Mesenteric fat pad (tissue), 1 donor: Measurements from ENCODE around the gene MBNL1. TPM values are rescaled to one million over a fixed set of nuclear protein-coding genes. Genes with fewer than 3 reads are reported as not detected.
"Not testable (repeated sequence)": the region's sequence is repeated elsewhere in the genome, so short reads cannot be mapped to it uniquely, and the experiment has no call there.

Experiments
- DNase-seq: peaks from one replicate; pipeline ENCODE4 v3.0.0-alpha.2; 2020; ENCODE audit warnings: low spot score
- total RNA-seq: library from RNA; stranded (reverse); fragmentation: NEBNext Ultra II Directional; extraction: Animal tissue kit (Norgen Biotek cat#: 25700); gene quantifications from one replicate; pipeline ENCODE4 v1.2.1, GENCODE V29; 2021
- donor health status: DM: yes; HTN: yes; CAD: no.

Gene MBNL1
- total RNA-seq, 1 donor from 2014 or later, result 284 TPM

DNA sequence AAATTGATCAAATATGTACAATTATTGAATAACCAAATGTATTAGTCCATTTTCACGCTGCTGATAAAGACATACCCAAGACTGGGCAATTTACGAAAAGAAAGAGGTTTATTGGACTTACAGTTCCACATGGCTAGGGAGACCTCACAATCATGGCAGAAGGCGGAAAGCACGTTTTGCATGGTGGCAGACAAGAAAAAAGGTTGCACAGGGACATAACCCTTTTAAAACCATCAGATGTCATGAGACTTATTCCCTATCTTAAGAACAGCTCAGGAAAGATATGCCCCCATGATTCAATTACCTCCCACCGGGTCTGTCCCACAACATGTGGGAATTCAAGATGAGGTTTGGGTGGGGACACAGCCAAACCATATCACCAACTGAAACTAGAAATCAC lies 171.5 kb downstream of the MBNL1 start:
- DNase-seq, result not testable (repeated sequence)

DNA sequence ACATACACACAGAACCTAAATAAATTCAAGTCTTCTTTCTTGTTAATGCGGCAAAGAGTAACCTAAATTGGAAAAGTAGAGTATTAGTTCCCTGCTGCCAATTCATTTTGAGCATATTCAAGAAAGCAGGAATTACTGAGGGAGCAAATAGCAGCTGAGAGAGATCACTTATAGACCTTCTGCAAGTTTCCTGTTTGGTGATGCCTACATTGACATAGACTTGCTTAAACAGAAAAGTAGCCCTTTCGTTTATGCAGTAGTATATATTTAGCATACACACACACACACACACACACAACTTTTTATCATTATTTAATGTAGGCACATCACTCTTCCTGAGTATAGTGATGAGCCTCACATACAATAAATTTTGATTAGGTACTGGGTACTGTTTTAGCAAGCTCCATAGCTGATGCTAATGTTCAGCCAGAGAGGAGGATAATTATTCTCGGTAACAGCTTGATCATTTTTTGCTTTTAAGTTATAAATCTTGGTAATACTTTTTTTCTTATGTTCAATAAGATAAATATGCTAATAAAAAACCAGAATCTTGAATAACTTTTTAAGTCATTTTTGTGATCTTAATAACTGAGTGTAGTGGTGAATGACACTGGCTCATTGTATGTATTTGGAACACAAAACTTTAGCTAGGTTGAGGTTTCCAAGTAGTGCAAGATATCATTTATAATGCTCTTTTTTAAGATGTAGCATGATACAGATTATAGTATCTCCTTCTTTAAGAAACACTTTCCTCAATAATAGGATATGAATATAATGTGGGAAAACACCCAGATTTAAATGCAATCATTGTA lies 174.7 kb downstream of the MBNL1 start:
- DNase-seq, result no peak

DNA sequence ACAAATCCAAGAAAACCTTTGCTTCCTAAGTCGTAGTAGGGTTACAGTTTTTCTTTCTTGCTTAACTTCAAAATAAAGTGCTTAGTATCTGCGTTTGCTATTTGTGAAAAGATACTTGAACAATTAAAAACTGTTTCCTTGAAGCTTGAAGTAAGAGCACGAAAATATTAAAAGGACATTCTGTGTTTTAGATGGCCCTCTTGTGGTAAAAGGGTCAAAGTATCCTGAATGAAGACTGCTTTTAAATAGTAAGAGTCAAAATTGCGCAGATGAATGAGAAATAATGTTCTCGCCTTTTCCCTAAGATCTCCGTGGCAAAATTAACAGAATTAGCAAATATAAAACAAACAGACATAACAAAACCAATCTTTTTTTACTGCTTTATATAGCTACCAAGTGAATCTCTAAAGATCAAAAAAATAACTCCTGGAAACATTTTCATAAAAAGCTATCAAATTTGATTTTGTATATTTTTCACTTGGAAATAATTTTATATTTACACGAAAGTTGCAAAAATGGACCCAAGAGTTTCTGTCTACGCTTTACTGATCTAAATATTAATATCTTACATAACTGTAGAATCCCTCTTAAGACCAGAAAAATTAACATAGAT lies 175.4 kb downstream of the MBNL1 start:
- no peak for DNase-seq

DNA sequence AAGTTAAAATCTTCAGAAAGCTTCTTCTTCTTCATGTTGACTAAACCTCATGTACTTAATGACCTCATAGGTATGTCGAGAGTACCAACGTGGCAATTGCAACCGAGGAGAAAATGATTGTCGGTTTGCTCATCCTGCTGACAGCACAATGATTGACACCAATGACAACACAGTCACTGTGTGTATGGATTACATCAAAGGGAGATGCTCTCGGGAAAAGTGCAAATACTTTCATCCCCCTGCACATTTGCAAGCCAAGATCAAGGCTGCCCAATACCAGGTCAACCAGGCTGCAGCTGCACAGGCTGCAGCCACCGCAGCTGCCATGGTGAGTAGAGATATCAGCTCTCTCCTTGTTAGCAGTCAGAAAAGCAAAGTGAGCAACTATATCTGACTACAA lies 176.5 kb downstream of the MBNL1 start:
- DNase-seq, result no peak

DNA sequence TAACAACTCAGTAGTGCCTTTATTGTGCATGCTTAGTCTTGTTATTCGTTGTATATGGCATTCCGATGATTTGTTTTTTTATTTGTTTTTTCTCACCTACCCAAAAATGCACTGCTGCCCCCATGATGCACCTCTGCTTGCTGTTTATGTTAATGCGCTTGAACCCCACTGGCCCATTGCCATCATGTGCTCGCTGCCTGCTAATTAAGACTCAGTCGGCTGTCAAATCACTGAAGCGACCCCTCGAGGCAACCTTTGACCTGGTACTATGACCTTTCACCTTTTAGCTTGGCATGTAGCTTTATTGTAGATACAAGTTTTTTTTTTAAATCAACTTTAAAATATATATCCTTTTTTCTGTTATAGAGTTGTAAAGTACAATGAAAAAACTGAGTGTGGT lies 177.8 kb downstream of the MBNL1 start:
- no peak for DNase-seq

DNA sequence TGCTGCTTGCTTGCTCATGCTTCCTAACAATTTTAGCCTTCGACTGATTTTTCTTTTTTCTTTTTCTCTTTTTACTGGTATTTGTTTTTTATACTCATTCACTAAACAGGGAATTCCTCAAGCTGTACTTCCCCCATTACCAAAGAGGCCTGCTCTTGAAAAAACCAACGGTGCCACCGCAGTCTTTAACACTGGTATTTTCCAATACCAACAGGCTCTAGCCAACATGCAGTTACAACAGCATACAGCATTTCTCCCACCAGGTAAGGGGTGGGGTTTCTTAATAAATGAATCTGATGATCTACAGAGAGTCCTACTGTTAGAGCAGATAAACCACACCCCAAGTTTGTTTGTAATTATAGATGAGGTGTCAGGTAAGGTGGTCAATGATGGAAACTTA lies 178.8 kb downstream of the MBNL1 start:
- DNase-seq, result no peak

DNA sequence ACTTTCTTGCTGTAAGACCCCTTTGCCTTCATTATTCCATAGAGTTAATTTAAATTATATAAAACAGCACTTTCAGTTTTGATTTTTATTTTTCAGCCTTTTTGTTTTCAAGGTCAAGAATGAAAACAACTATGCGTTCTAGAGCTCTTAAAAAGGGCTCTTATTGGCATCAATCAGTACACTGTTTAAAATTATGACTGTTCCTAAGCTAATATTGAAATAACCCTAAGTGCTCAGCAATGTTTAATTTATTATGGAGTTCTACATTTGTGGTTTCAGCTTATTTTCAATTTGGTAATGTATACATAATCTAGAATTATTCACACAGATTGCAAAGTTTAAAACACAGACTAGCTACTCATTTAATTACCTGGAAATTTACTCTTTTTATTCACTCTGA lies 179.4 kb downstream of the MBNL1 start:
- no peak for DNase-seq

DNA sequence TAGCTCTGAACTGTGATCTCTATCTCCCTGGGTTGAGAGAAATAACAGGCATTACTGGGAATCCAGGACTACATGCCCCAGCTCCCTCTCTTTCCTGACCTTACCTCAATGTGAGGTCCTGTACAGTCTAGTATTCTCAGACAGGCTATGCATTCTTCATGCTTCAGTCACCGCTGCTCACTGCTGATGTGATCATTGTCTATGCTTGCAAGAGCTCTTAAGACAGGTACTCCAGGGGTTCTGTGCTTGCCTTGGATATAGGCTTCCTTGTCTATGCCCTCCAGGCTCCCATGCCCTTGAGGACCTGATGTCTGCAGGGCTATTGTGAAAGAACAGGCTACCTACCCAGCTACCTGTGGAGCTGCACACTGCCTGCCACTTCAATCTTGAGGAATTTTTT lies 183.6 kb downstream of the MBNL1 start:
- DNase-seq, result no peak

DNA sequence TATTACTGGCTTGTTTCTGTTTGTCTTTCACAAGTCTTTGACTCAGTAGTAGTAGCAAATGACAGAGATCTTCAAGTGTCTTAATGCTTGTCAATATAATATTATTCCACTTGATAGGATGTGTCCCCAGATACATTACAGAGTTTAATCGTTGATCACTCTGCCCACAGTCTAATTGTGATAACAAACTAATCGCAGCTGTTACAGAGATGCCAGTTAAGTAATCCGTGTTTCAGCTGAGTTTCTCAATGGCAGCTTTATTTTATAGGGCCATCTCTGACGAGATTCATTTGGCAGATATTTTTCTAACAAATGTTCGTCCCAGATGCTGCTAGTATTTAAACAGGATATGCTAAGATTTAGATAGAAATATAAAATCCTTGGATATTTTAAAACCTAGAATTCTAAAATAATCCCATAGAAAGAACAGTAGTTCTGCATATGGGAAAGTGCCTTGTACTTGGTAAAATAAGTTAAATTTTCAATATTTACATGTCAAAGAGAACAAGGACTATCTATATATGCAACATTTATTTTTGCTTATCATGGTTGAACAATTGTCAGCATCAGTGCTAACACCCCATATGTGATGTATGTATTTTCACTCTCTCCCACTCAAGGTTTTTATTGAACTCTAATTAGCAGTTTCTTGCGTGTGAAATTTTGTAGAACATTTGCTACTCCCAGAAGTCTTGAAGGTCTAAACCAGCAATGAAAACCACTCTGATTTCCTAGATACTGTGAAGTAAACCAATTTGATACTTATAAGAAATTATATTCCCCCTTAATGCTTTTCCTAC lies 185.5 kb downstream of the MBNL1 start:
- DNase-seq, result no peak

DNA sequence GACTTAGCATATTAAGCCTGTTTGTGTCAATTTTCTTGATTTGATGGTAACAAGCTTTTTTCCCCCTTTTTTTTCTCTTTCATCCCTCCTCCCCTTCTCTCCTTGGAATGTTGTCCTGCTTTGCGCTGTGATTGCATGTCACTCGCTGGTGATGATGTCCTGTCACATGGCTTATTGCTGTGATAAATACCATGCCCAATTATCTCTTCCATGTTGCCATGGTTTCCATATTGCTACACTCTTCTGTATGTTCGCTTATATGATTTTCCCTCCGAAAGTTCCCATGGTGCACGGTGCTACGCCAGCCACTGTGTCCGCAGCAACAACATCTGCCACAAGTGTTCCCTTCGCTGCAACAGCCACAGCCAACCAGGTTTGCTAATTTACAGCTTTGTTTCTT lies 187.3 kb downstream of the MBNL1 start:
- no peak for DNase-seq

DNA sequence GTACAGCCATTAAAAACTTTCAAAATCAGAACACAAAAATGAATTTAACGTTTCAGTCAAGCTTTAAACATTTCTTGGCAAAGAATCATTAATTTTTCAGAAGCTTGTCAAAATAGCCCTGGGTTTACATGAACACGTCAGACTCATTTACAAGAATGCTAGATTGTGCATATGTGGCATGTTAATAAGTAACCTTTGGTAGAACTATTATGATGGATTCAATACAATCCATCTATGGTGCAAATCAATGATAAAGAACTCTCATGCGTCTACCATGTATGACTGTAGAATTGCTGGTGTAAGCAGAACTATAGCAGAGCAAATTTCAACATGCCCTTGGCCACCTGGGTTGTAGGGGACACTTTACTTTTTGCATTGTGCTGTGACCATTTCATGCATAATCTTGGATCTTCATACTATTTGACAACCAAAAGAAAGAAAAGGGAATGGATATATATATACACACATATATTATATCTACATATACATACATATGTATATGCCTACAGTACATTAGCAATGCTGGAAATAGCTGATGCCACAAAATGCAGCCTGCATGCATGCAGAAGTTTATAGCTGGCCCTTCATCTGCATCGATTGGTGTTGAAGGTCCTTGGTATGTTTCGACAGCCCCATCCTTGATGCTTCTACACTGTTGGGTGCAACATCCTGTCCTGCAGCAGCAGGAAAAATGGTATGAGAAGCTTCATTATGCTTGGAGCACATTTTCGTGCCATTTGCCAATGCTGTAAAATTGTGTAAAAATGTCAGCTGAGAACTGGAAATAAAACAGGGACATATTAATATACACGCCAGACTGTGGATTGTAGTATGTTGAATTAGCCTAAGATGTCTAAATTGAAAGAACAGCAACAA lies 189.0 kb downstream of the MBNL1 start:
- DNase-seq, result no peak

DNA sequence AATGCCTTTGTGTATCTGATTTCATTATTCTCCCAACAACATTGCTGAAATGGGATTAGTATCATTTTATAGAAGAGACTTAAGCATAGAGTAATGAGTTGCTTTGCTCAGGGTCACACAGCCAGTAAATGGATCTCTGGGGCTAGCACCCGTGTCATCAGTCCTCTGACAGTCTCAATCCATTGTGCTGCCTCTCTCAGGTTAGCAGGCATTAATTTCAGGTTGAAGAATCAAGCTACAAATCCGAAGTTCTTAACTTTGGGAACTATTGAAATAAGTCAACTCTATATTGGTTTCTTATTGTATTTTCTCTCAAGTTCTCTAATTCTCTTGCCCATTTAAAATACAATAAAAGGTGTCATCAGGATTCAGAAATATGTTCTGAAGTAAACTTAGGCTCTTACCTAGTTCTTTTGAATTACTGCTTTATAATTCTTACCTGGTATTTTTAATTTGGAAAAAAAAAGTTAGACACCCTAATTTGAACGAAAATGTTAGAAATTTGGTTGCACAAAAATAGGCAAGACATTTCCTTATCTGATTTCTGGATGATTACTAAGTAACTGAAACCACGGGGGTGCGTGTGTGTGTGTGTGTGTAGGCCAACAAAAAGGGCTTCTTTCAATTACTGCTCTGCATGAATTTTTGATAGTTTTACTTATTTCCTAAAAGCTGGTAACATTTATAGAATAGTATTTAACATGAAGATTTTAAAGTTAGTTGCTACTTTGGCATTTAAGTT lies 189.8 kb downstream of the MBNL1 start:
- DNase-seq, result no peak

DNA sequence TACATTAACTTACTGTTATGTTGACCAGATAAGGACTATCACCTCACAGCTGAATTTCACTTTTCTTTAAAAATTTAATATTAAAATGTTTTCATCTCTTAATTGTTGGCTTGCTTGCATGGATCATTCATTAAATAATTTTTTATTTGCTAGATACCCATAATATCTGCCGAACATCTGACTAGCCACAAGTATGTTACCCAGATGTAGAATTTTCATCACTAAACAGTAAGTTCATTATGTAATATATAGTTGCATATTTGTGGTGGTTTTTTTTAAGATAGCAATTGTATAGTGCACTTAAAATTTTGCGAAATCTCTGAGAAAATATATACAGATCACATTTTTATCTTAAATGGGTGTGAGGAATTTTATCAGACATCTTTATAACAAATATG lies 190.4 kb downstream of the MBNL1 start:
- no peak for DNase-seq

DNA sequence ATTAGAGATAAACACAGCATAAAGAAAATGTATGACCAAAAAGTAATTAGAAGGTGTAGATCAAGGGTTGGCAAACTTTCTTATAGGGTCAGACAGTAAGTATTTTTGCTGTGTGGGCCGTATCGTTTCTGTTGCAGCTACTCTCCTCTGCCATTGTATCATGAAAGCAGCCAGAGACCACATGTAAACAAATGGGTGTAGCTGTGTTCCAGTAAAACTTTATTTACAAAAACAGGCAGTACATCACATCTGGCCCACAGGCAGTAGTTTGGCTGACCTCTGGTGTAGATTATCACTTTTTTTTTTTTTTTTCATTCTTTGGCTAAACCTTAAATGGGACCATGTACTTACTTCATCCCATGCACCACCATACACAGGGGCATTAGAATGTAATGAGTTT lies 190.8 kb downstream of the MBNL1 start:
- no peak for DNase-seq

DNA sequence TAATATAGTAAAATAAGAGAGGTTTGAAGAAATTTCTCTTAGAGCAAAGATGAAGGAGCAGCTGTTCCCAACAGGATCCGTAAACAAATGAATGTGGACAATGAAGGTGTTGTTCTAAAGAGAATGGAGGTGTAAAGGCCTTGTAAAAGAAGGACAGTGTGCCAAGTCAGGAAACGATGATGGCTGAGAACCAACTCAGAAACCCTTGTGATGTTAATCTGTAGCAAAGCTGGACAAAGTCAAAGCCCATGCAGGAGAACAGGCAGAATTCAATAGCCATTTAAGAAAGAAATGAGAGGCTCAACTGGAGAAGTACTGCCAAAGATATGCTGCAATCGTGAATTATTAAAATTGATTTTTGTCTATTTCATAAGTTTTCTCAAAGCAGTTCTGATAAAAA lies 192.2 kb downstream of the MBNL1 start:
- no peak for DNase-seq

DNA sequence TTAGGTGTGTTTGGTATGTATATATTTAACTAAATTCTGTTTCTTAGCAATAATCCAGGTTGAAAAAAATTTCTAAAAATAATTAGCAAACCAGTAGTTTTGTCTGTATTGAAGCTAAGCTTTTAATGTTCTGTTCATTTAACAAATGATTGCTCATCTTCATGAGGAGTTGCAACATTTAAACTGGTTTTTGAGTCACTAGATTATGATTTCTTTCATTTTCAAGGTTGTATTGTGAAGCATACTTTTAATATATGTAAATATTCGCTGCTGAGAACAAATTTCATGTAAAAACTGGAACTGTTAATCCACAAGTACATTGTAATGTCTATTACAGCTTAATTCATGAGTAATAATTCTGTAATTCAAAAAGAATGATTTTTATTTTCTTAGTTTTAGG lies 192.7 kb downstream of the MBNL1 start:
- DNase-seq, result no peak

DNA sequence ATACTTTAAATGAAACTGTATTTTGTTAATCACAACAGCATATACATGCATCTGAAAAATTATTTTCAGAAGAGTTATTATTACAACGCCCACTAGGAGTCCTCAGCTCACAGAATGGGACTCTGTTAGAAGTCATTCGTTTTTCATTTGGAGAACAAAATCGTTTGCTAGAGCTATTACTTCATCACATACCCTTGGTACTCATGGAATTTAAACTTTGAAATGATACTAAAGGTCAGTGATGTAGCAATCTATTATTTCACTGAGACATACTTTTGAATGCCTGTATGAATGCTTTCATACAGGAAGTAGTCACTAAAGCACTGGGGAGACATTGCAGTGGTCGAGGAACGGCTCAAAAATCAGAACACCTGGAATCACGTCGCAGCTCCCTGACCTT lies 198.1 kb downstream of the MBNL1 start:
- no peak for DNase-seq

DNA sequence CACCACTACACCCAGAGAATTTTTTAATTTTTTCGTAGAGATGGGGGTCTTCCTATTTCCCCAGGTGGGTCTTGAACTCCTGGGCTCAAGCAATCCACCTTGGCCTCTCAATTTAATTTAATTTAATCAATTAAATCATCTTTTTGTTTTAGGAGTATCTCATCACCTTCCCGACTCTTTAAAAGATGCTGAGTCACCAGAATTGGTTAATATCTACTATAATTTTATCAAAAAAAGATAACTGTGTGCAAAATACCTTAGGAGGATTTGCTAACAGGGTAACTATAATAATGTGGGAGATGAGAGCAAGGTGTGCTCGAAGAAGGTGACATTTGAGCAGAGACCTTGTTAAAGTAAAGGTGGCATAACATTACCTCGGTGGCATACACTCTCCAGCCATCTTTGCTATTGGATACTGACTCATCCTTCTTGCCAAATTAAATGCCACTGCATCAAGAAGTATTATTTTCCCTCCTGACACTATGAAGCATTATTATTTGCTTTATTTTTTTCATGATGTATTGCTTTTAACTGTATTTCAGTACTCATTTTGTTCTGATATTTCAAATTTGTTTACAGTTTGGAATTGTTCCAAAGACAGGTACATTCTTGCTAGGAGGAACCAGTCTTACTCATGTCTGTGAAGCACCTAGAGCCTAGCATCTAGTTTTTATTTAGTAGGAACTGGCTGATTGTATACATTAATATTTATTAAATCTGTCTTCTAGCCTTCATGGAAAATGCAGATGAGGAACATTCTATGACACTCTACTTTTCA lies 200.7 kb downstream of the MBNL1 start:
- no peak for DNase-seq

DNA sequence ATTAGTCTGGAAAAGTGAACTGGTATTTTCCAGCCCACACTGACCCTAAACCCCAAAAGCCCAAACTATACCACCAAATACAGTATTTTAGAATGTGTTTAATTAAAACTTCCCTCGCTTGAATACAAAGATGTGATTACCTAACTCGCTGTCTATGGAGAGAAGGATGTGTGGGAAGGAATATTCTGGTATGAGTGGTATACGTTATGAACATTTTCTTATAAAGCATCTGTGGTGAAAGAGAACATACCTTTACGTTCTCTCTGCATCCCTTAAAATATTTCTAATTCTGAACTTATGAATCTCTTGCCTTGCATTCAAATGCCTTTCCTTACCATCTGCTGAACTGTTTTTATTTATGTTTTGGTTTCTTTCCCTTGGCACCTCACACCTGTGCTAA lies 201.4 kb downstream of the MBNL1 start:
- no peak for DNase-seq

DNA sequence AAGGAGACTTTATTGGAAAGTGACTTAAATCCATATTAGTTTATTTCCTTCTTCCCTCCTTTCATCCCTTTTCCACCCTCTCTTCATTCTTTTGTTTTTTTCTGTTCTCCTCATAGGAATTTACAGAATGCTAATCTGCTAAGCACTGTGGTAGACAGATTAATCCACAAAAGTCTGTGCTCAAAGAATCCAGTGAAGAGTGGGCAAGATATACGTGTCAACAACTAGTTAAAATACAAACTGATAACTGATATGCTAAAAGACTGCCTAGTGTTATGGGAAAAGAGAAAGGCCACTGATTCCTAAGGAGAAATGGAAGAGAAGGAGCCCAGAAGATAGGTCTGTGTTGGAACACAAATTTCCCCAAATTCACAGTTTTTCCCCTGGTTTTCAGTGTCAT lies 202.2 kb downstream of the MBNL1 start:
- no peak for DNase-seq
